Adrenal gland (tissue), 12 donors: Measurements from ENCODE around the gene HBM. TPM values are rescaled to one million over a fixed set of nuclear protein-coding genes. Genes with fewer than 3 reads are reported as not detected.

Source experiments
- DNase-seq, 7 donors: peaks; one replicate each; pipeline ENCODE4 v3.0.0-alpha.2; 2019 to 2020
- H3K27ac ChIP-seq, 5 donors: fragments of 200-600 bp; sonication (generic) in 4 of 5; 1 replicate in 3 of 5; 2 replicates in 2 of 5; pipeline versions ENCODE4 v1.5.1 to v1.8.0; 2016 to 2020; ENCODE audit warnings: mild to moderate bottlenecking in 1 of 5
- H3K27me3 ChIP-seq: fragments of 200-600 bp; 2 replicates; pipeline ENCODE4 v1.8.0; 2021
- H3K36me3 ChIP-seq, 2 donors: fragments of 200-600 bp; replicated peaks in 1 of 2; 1 replicate in 1 of 2; 2 replicates in 1 of 2; pipeline versions ENCODE4 v1.5.1 to v1.8.0; 2018 to 2022
- H3K4me1 ChIP-seq, 2 donors: fragments of 200-600 bp; replicated peaks in 1 of 2; 1 replicate in 1 of 2; 2 replicates in 1 of 2; pipeline versions ENCODE4 v1.5.1 to v1.8.0; 2018 to 2021
- H3K4me3 ChIP-seq, 4 donors: fragments of 200-600 bp; sonication (generic) in 3 of 4; one replicate each; pipeline ENCODE4 v1.5.1; 2016 to 2018
- H3K9me3 ChIP-seq, 3 donors: fragments of 200-600 bp; sonication (generic) in 1 of 3; replicated peaks in 1 of 3; 1 replicate in 2 of 3; 2 replicates in 1 of 3; pipeline versions ENCODE4 v1.5.1 to v1.8.0; 2016 to 2021
- CTCF ChIP-seq, 6 experiments: fragments of 450-650 bp in 4 of 6; fragments of 200-600 bp in 2 of 6; sonication (generic) in 1 of 6; IDR thresholded peaks; 1 replicate in 5 of 6; 2 replicates in 1 of 6; pipeline versions ENCODE4 v1.5.1 to v1.8.0; 2016 to 2021; ENCODE audit warnings: antibody characterized with exemption in 6 of 6, mild to moderate bottlenecking in 2 of 6, moderate library complexity in 1 of 6
- POLR2A ChIP-seq, 2 donors: fragments of 450-650 bp; IDR thresholded peaks; one replicate each; pipeline ENCODE4 v1.6.1; 2017; ENCODE audit warnings: antibody characterized with exemption in 2 of 2, mild to moderate bottlenecking in 2 of 2, moderate library complexity in 1 of 2
- WGBS, 4 donors: extraction: QIAGEN DNeasy Blood & Tissue Kit in 2 of 4; methylation state at CpG; one replicate each; pipeline versions ENCODE4 v1.1.5 to v1.1.7; 2013 to 2017; 5-methylcytosine and 5-hydroxymethylcytosine counted together
- intact Hi-C, 2 donors: fragments of 100-400 bp; cut with DNase I; formaldehyde crosslinking; loops; one replicate each; pipeline versions ENCODE4 v1.14.1 to v1.15.0; 2022 to 2023
- polyA plus RNA-seq, 3 donors: library from polyadenylated mRNA; stranded (reverse); fragments of 200-250 nt in 2 of 3; fragments of 350-450 nt in 1 of 3; fragmentation: Illumina TruSeq in 1 of 3; extraction: RNeasy Lipid Tissue Mini Kit (QIAGEN cat#74804) in 1 of 3; gene quantifications; one replicate each; pipeline ENCODE4 v1.2.3, GENCODE V29; 2013 to 2014
- total RNA-seq, 9 donors: library from RNA; depleted of rRNA in 4 of 9; stranded (reverse); fragments of >200 nt in 4 of 9; fragments of 120-200 nt in 1 of 9; fragmentation: NEBNext Ultra II Directional in 1 of 9; extraction: Animal tissue kit (Norgen Biotek cat#: 25700) in 1 of 9; gene quantifications; one replicate each; pipeline versions ENCODE4 v1.1.0 to v1.2.4, GENCODE V29; 2013 to 2023
- donor health status: healthy with polysubstance abuse.
- donor health status: Bipolar disorder and iron deficiency.
- donor health status: DM: yes; HTN: yes; CAD: no.
- donor health status: DM: no; HTN: no; CAD: no.
- donor health status: DM: no; HTN: no; CAD: no.
- donor health status: DM: yes; HTN: yes; CAD: no.

HBM gene
- total and polyA plus RNA-seq, 12 donors = 0.53 to 30.2 (median 0.61) TPM; not detected in 9

DNA sequence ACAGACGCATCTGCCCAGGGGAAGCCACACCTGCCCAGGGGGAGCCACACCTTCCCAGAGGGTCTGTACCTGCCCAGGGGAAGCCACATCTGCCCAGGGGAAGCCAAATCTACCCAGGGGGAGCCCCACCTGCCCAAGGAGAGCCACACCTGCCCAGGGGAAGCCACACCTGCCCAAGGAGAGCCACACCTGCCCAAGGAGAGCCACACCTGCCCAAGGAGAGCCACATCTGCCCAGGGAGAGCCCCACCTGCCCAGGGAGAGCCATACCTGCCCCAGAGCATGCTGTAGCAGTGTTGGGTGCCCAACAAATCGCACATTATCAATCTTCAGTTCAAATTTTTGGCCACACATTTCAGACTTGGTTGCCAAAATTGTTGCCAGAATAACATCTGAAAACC is 46.9 kb upstream of the HBM start:
- Histone ChIP-seq H3K4me1 (peaks cover under 1 to 8% of the 10 kb centered on the region in 2 donors), H3K36me3 (peaks cover 0 to 12% of the 10 kb centered on the region in 2 donors), H3K4me3 (no peak overlapping the region), H3K27ac (no peak overlapping the region), H3K9me3 (no peaks in the 10 kb centered on the region), H3K27me3 (no peaks in the 10 kb centered on the region)
- intact Hi-C loops = no loop called here
- 100% methylated on average over 1 to 2 of the region's 2 CpGs for WGBS, 4 donors
- no peak for DNase-seq
- TF ChIP-seq CTCF (IDR thresholded peaks at IDR 0.05) (no peak), POLR2A (IDR thresholded peaks at IDR 0.05) (no peak)

GRCh38 chr16:119295-119694 is 46.5 kb upstream of the HBM start:
- H3K9me3 ChIP-seq = no peaks in the 10 kb centered on the region
- no peak overlapping the region for H3K27ac ChIP-seq
- no peak for DNase-seq
- peaks cover 0 to 12% of the 10 kb centered on the region in 2 donors for H3K36me3 ChIP-seq
- H3K27me3 ChIP-seq = no peaks in the 10 kb centered on the region
- 81 to 94% (median 91%) methylated on average over 2 to 5 of the region's 5 CpGs for WGBS, 4 donors
- intact Hi-C loops = no loop called here
- no peak overlapping the region for H3K4me3 ChIP-seq
- peaks cover 0 to 7% of the 10 kb centered on the region in 2 donors for H3K4me1 ChIP-seq
- no peak for TF ChIP-seq POLR2A (IDR thresholded peaks at IDR 0.05)
- TF ChIP-seq CTCF (IDR thresholded peaks at IDR 0.05) = no peak

DNA sequence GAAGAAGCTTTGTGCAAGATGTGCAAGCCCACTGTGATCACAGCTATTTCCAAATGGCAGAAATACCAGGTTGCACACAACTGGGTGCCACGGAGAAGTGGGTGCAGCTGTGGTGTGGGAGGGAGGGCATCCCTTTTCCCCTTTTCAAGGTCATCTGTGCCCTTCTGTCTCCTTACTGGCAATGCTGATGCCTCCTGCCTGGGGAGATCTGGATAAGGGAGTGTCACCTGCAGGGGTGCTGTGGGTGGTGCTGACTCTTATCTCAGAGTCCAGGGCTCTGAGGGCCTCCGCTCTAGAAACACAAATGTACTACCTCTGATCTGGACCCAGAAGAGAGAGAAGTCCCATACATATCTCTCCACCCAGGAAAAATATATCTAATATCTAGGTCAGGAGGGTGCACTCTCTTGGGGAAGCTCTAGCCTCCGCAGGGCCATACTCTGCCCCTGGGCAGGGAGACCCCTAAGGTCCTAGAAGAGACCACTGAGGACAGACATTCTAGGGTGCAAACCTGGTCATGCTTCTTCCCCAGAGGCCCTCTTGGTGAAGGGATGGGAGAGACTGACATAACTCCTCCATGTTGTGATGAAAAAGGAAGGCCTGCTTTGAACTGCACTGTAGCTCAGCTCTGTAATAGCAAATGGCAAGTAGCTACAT is 45.8 kb upstream of the HBM start:
- Histone ChIP-seq H3K4me3 (no peak overlapping the region), H3K27me3 (no peaks in the 10 kb centered on the region), H3K27ac (no peak overlapping the region), H3K4me1 (peaks cover 0 to 7% of the 10 kb centered on the region in 2 donors), H3K9me3 (no peaks in the 10 kb centered on the region), H3K36me3 (peaks cover 0 to 12% of the 10 kb centered on the region in 2 donors)
- intact Hi-C loops = no loop called here
- no peak for TF ChIP-seq CTCF (IDR thresholded peaks at IDR 0.05)
- no peak for TF ChIP-seq POLR2A (IDR thresholded peaks at IDR 0.05)
- no peak for DNase-seq
- 88 to 100% (median 93%) methylated on average over 3 of the region's 3 CpGs for WGBS, 4 donors

GRCh38 chr16:120756-121155 is 45.0 kb upstream of the HBM start:
- H3K27ac ChIP-seq = no peak overlapping the region
- WGBS, 4 donors = 88 to 100% (median 93%) methylated on average over 2 of the region's 2 CpGs
- peaks cover 0 to 7% of the 10 kb centered on the region in 2 donors for H3K4me1 ChIP-seq
- no peak for TF ChIP-seq CTCF (IDR thresholded peaks at IDR 0.05)
- TF ChIP-seq POLR2A (IDR thresholded peaks at IDR 0.05) = no peak
- intact Hi-C loops = no loop called here
- no peaks in the 10 kb centered on the region for H3K27me3 ChIP-seq
- no peak overlapping the region for H3K4me3 ChIP-seq
- no peaks in the 10 kb centered on the region for H3K9me3 ChIP-seq
- peaks cover 0 to 11% of the 10 kb centered on the region in 2 donors for H3K36me3 ChIP-seq
- DNase-seq = no peak
